ENCODE data around the gene SULT6B1.
"Not testable (repeated sequence)": the region's sequence is repeated elsewhere in the genome, so short reads cannot be mapped to it uniquely, and the experiment has no call there.

SULT6B1 gene

GRCh38 chr2:37188570-37188969 lies at the start of gene SULT6B1:
Gene SULT6B1 (minus strand): TSS chr2:37188670. CDS start chr2:37188640, 30 bp downstream.
- TF ChIP-seq POLR2AphosphoS5 (IDR thresholded peaks at IDR 0.05; ENCODE audit: borderline replicate concordance, low read depth, low read length) (no peak), EZH2 (IDR thresholded peaks at IDR 0.05) (no peak), FOXP2 (optimal IDR thresholded peaks at IDR 0.05; ENCODE audit: control extremely low read depth, extremely low read length, insufficient read depth) (no peak)
- no peak for DNase-seq (ENCODE audit: low read depth, low spot score)
- H3K9ac ChIP-seq (ENCODE audit: insufficient read length), result no peak within 1 kb of the TSS
- no peak within 1 kb of the TSS for H3K4me3 ChIP-seq
- no peak within 1 kb of the TSS for H3K27ac ChIP-seq
- no peaks in the 10 kb centered on the region for H3K36me3 ChIP-seq (ENCODE audit: insufficient read depth, low read length)
- no peaks in the 10 kb centered on the region for H3K9me3 ChIP-seq (ENCODE audit: low read depth, low read length)

GRCh38 chr2:37232131-37232933 lies 43.9 kb upstream of the SULT6B1 start:
- Histone ChIP-seq H3K27ac (no peak overlapping the region), H3K36me3 (ENCODE audit: insufficient read depth, low read length) (peaks cover 42% of the 10 kb centered on the region), H3K9ac (ENCODE audit: insufficient read length) (peak overlapping the region; percentile 97), H3K9me3 (ENCODE audit: low read depth, low read length) (no peaks in the 10 kb centered on the region), H3K4me3 (peak overlapping the region; percentile 99)
- no peak for TF ChIP-seq FOXP2 (optimal IDR thresholded peaks at IDR 0.05; ENCODE audit: control extremely low read depth, extremely low read length, insufficient read depth)
- no peak for TF ChIP-seq POLR2AphosphoS5 (IDR thresholded peaks at IDR 0.05; ENCODE audit: borderline replicate concordance, low read depth, low read length)
- TF ChIP-seq EZH2 (IDR thresholded peaks at IDR 0.05), result no peak
- DNase-seq (ENCODE audit: low read depth, low spot score), result no peak

- Histone ChIP-seq H3K4me3 (peak within 1 kb of the TSS; percentile 99), H3K9me3 (ENCODE audit: low read depth, low read length) (no peaks in the 10 kb centered on the region), H3K27ac (peak within 1 kb of the TSS; percentile 82), H3K36me3 (ENCODE audit: insufficient read depth, low read length) (peaks cover 45% of the 10 kb centered on the region), H3K9ac (ENCODE audit: insufficient read length) (peak within 1 kb of the TSS; percentile 97)
- no peak for TF ChIP-seq EZH2 (IDR thresholded peaks at IDR 0.05)
- peak; percentile 99 for TF ChIP-seq POLR2AphosphoS5 (IDR thresholded peaks at IDR 0.05; ENCODE audit: borderline replicate concordance, low read depth, low read length)
- TF ChIP-seq FOXP2 (optimal IDR thresholded peaks at IDR 0.05; ENCODE audit: control extremely low read depth, extremely low read length, insufficient read depth), result no peak
- DNase-seq (ENCODE audit: low read depth, low spot score), result peak; percentile 40
These were observed 43.0 kb upstream of the SULT6B1 start, which contains the start of the genes CEBPZ and NDUFAF7 for GRCh38 chr2:37231241-37232130. Gene CEBPZ (minus strand): TSS chr2:37231596. CDS start chr2:37231567, 29 bp downstream. Gene NDUFAF7 (plus strand): TSS chr2:37231658. CDS start chr2:37231706, 48 bp downstream.

- Histone ChIP-seq H3K36me3 (ENCODE audit: insufficient read depth, low read length) (peaks cover 41% of the 10 kb centered on the region), H3K9ac (ENCODE audit: insufficient read length) (peak overlapping the region; percentile 97), H3K4me3 (peak overlapping the region; percentile 99), H3K9me3 (ENCODE audit: low read depth, low read length) (no peaks in the 10 kb centered on the region), H3K27ac (peak overlapping the region; percentile 82; the same call in 1 of the 2 replicates)
- DNase-seq (ENCODE audit: low read depth, low spot score), result no peak
- TF ChIP-seq POLR2AphosphoS5 (IDR thresholded peaks at IDR 0.05; ENCODE audit: borderline replicate concordance, low read depth, low read length), result no peak
- TF ChIP-seq EZH2 (IDR thresholded peaks at IDR 0.05), result no peak
- TF ChIP-seq FOXP2 (optimal IDR thresholded peaks at IDR 0.05; ENCODE audit: control extremely low read depth, extremely low read length, insufficient read depth), result no peak
These were observed 42.1 kb upstream of the SULT6B1 start for GRCh38 chr2:37230581-37230980.

- TF ChIP-seq FOXP2 (optimal IDR thresholded peaks at IDR 0.05; ENCODE audit: control extremely low read depth, extremely low read length, insufficient read depth) (no peak), EZH2 (IDR thresholded peaks at IDR 0.05) (no peak), POLR2AphosphoS5 (IDR thresholded peaks at IDR 0.05; ENCODE audit: borderline replicate concordance, low read depth, low read length) (no peak)
- H3K36me3 ChIP-seq (ENCODE audit: insufficient read depth, low read length), result peaks cover 48% of the 10 kb centered on the region
- no peak overlapping the region for H3K27ac ChIP-seq
- H3K9me3 ChIP-seq (ENCODE audit: low read depth, low read length), result no peaks in the 10 kb centered on the region
- DNase-seq (ENCODE audit: low read depth, low spot score), result no peak
- no peak overlapping the region for H3K9ac ChIP-seq (ENCODE audit: insufficient read length)
- H3K4me3 ChIP-seq, result no peak overlapping the region
These were observed 40.3 kb upstream of the SULT6B1 start for GRCh38 chr2:37228788-37229187.

GRCh38 chr2:37226863-37227262 lies 38.4 kb upstream of the SULT6B1 start:
- TF ChIP-seq POLR2AphosphoS5 (IDR thresholded peaks at IDR 0.05; ENCODE audit: borderline replicate concordance, low read depth, low read length) (no peak), FOXP2 (optimal IDR thresholded peaks at IDR 0.05; ENCODE audit: control extremely low read depth, extremely low read length, insufficient read depth) (no peak), EZH2 (IDR thresholded peaks at IDR 0.05) (no peak)
- H3K9ac ChIP-seq (ENCODE audit: insufficient read length), result no peak overlapping the region
- no peak overlapping the region for H3K4me3 ChIP-seq
- no peak overlapping the region for H3K27ac ChIP-seq
- no peak for DNase-seq (ENCODE audit: low read depth, low spot score)
- H3K9me3 ChIP-seq (ENCODE audit: low read depth, low read length), result no peaks in the 10 kb centered on the region
- peaks cover 67% of the 10 kb centered on the region for H3K36me3 ChIP-seq (ENCODE audit: insufficient read depth, low read length)

GRCh38 chr2:37225129-37225528 lies 36.7 kb upstream of the SULT6B1 start:
- H3K4me3 ChIP-seq; H3K27ac ChIP-seq; DNase-seq (ENCODE audit: low read depth, low spot score); H3K9ac ChIP-seq (ENCODE audit: insufficient read length); H3K9me3 ChIP-seq (ENCODE audit: low read depth, low read length): not testable (repeated sequence)
- H3K36me3 ChIP-seq (ENCODE audit: insufficient read depth, low read length), result peaks cover 84% of the 10 kb centered on the region

- H3K9me3 ChIP-seq (ENCODE audit: low read depth, low read length), result no peaks in the 10 kb centered on the region
- no peak for DNase-seq (ENCODE audit: low read depth, low spot score)
- no peak overlapping the region for H3K4me3 ChIP-seq
- H3K27ac ChIP-seq, result no peak overlapping the region
- peaks cover 89% of the 10 kb centered on the region for H3K36me3 ChIP-seq (ENCODE audit: insufficient read depth, low read length)
- TF ChIP-seq POLR2AphosphoS5 (IDR thresholded peaks at IDR 0.05; ENCODE audit: borderline replicate concordance, low read depth, low read length) (no peak), EZH2 (IDR thresholded peaks at IDR 0.05) (no peak), FOXP2 (optimal IDR thresholded peaks at IDR 0.05; ENCODE audit: control extremely low read depth, extremely low read length, insufficient read depth) (no peak)
- H3K9ac ChIP-seq (ENCODE audit: insufficient read length), result no peak overlapping the region
These were observed 35.6 kb upstream of the SULT6B1 start for GRCh38 chr2:37224063-37224462.

All from SK-N-MC (cell line).